ENCODE measurements around the gene PLEKHA7. TPM values are rescaled to one million over a fixed set of nuclear protein-coding genes. Genes with fewer than 3 reads are reported as not detected.
"Not testable (repeated sequence)": the region's sequence is repeated elsewhere in the genome, so short reads cannot be mapped to it uniquely, and the experiment has no call there.

The PLEKHA7 gene
- total RNA-seq, 1 donor from 2014 or later = 37.5 TPM

DNA sequence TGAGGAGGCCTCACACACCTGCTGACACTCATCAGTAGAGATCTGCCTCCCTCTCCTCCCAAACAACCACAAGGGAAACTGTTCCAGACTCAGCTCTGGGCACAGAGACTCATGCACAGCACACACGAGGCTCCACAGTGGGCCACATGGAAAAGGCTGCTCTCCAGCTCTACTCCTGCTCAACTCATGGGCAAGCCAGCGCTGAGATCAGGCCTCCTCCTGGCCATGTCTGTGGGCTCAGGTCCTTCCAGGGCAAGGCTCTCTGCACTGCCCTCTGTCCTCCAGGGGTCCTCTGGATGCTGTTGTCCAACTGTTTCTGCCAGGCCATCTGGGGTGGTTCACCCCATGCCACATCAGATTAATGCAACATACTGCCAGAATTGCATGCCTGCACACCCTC lies 46.0 kb downstream of the PLEKHA7 start:
- no peak overlapping the region for H3K4me3 ChIP-seq (ENCODE audit: low read depth, low read length)
- DNase-seq (ENCODE audit: low read depth) = no peak
- TF ChIP-seq, protein P1, sequence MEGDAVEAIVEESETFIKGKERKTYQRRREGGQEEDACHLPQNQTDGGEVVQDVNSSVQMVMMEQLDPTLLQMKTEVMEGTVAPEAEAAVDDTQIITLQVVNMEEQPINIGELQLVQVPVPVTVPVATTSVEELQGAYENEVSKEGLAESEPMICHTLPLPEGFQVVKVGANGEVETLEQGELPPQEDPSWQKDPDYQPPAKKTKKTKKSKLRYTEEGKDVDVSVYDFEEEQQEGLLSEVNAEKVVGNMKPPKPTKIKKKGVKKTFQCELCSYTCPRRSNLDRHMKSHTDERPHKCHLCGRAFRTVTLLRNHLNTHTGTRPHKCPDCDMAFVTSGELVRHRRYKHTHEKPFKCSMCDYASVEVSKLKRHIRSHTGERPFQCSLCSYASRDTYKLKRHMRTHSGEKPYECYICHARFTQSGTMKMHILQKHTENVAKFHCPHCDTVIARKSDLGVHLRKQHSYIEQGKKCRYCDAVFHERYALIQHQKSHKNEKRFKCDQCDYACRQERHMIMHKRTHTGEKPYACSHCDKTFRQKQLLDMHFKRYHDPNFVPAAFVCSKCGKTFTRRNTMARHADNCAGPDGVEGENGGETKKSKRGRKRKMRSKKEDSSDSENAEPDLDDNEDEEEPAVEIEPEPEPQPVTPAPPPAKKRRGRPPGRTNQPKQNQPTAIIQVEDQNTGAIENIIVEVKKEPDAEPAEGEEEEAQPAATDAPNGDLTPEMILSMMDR (conservative IDR thresholded peaks at IDR 0.05; ENCODE audit: low read depth, low read length) = no peak

DNA sequence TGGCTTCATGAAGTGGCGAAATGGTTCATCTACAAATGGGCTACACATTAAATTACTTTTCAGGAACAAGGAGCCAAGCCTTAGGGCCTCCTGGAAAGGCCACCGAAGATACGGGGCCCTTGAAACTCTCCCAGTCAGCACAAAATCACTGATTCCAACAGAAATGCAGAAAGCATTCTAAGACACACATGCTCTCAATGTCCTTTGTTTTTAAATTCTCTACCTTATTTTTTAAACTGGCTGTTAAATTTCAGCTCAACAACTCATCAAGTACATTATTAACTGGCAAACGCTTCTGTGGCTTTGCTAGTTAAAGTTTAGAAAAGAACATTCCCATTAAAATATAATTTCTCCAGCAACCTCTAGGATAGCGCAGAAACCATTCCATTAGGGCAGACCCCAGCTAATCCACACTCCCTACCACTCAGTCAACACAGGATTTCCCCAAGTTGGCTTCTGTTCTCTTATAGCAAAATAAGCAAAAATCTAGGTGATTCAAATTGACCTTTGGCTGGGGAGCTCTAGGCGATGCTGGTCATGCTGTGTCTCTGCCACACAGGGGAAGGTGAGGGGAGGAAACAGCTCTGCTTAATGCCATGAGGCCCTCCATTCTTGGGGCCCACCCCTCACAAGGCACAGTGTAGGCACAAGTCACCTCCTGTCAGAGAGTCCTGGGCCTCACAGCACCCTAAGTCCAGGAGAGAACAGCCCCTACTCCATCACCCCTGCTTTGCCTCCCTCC lies 47.1 kb downstream of the PLEKHA7 start:
- H3K4me3 ChIP-seq (ENCODE audit: low read depth, low read length) = peak overlapping the region; percentile 21
- TF ChIP-seq, protein P1 (conservative IDR thresholded peaks at IDR 0.05; ENCODE audit: low read depth, low read length) = no peak
- DNase-seq (ENCODE audit: low read depth) = peak; percentile 65

DNA sequence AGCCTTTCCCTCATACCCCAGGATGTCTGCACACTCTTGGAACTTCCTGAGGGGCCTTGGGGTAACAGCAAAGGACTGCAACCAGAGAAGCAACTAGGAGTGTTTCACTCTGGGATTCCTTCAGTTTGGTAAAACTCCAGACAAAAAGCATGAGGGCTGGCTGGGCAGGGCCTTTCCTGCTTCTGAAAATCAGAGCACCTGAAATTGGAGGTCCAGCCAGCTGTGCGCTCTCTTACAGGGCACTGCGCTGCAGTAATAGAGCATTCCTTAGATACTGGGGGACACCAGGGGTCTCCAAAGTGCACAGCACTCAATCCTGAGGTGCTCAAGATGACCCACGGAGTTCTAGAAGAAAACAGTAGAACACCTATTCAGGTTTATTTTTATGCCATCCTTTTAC lies 49.7 kb downstream of the PLEKHA7 start:
- no peak overlapping the region for H3K4me3 ChIP-seq (ENCODE audit: low read depth, low read length)
- TF ChIP-seq, protein P1 (conservative IDR thresholded peaks at IDR 0.05; ENCODE audit: low read depth, low read length) = no peak
- DNase-seq (ENCODE audit: low read depth) = no peak

DNA sequence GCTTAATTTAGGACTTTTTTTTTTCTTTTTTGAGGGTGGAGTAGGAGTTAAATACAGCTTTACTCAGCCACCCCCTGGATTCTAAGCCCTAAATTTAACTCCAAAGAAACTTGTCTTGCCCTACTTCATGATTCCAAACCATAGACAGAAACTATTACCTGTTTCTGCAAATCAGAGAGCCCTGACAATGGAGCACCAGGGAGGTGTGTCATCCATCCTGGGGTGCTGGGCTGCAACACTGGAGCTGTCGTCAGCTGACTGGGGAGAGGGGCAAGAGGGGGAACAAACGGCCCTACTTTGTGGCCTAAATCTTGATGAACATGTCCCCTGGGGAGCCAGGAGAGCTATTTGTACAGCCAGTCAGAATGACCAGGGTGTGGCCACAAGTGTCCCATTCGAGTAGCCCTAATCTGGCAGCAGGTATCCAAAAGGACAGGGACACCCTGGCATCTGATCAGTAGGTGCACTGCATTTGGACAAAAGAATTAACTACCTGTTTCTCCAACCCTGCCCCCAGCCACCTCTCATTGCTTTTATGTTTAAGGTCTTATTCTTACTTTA lies 50.8 kb downstream of the PLEKHA7 start:
- H3K4me3 ChIP-seq (ENCODE audit: low read depth, low read length) = no peak overlapping the region
- no peak for DNase-seq (ENCODE audit: low read depth)
- TF ChIP-seq, protein P1 (conservative IDR thresholded peaks at IDR 0.05; ENCODE audit: low read depth, low read length) = no peak

DNA sequence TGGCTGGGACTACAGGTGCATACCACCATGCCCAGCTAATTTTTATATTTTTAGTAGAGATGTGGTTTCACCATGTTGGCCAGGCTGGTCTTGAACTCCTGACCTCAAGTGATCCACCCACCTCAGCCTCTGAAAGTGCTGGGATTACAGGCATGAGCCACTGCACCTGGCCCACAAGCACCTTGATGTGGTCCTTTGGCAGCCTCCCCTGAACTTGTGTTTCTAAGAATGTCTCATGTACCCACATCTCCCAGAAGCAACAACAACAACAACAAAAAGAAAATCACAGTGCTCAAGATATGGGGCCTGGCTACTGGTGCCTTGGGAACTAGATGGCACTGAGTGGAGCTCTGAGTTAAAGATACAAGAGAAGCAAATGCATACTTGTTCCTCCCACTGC lies 51.6 kb downstream of the PLEKHA7 start:
- not testable (repeated sequence) for DNase-seq (ENCODE audit: low read depth); H3K4me3 ChIP-seq (ENCODE audit: low read depth, low read length)

DNA sequence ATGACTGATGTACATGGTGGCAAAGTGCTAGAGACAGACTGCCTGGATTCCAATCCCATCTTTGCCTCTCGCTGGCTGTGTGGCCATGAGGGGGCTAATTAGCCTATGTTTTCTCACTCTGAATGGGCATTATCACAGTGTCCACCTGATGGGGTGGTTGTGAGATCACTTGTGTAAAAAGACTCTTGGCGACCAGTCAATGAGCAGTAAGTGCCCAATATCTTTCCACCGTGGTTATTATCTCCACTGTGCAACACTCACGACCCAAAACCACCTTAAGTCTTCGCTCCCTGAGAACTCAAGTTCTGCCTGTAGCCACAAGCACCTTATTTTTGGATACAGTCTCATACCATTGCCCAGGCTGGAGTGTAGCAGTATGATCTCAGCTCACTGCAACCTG lies 52.1 kb downstream of the PLEKHA7 start:
- TF ChIP-seq, protein P1 (conservative IDR thresholded peaks at IDR 0.05; ENCODE audit: low read depth, low read length) = no peak
- no peak overlapping the region for H3K4me3 ChIP-seq (ENCODE audit: low read depth, low read length)
- no peak for DNase-seq (ENCODE audit: low read depth)

DNA sequence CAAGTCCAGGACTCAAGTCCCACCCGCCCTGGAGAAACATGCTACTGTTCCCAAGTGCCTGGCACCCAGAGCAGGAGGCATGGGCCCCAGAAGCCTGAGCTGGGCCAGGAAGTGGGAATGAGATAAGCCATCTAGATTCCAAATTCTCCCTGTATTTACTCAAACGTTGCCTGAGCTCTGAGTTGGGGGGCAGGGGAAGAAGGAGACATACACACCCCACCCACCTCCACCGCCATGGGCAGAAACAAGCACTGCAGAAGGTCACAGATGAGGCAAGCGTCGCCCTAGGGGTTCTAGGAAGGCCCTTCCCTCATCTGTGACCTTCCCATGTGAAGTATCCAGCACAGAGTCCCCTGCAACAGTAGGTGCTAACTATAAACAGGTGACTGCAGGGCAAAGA lies 54.0 kb downstream of the PLEKHA7 start:
- TF ChIP-seq, protein P1 (conservative IDR thresholded peaks at IDR 0.05; ENCODE audit: low read depth, low read length) = no peak
- H3K4me3 ChIP-seq (ENCODE audit: low read depth, low read length) = no peak overlapping the region
- no peak for DNase-seq (ENCODE audit: low read depth)
